B cell (primary cell): Measurements from ENCODE around the gene NKAIN2. TPM values are rescaled to one million over a fixed set of nuclear protein-coding genes. Genes with fewer than 3 reads are reported as not detected.
"Not testable (repeated sequence)": the region's sequence is repeated elsewhere in the genome, so short reads cannot be mapped to it uniquely, and the experiment has no call there.

Experiments used
- ATAC-seq: fragments of 200-7000 bp; cut with Tn5 transposase; one replicate; pipeline ENCODE4 v1.10.0; 2021; ENCODE audit warnings: low read depth, mild to moderate bottlenecking, moderate number of reproducible peaks, moderate library complexity
- CTCF ChIA-PET: fragments of 350-600 bp; sonication (Branson Sonifier 250); formaldehyde crosslinking; loops from one replicate; lab custom pipeline; 2021; ENCODE audit warnings: antibody characterized with exemption, inconsistent platforms; lab: Charles Lee
- POLR2A ChIA-PET: fragments of 350-600 bp; sonication (Branson Sonifier 250); formaldehyde crosslinking; loops from one replicate; lab custom pipeline; 2021; ENCODE audit warnings: antibody characterized with exemption; lab: Charles Lee
- DNase-seq: peaks from one replicate; pipeline ENCODE4 v3.0.0; 2013
- H2AFZ ChIP-seq: 2 replicates; pipeline ENCODE4 v1.6.1; 2012; ENCODE audit warnings: mild to moderate bottlenecking, low read depth, low read length; ENCODE audit not compliant: insufficient read depth, poor library complexity, severe bottlenecking
- H3K27ac ChIP-seq, 2 donors: 1 replicate in 1 of 2; 2 replicates in 1 of 2; pipeline ENCODE4 v1.5.1; 2012 to 2013; ENCODE audit warnings: low read length in 2 of 2, mild to moderate bottlenecking in 2 of 2, moderate library complexity in 1 of 2
- H3K27me3 ChIP-seq, 4 experiments: fragments of 200-600 bp in 1 of 4; sonication (generic) in 1 of 4; replicated peaks in 1 of 4; 1 replicate in 2 of 4; 2 replicates in 2 of 4; pipeline versions ENCODE4 v1.6.1 to v1.7.0; 2013 to 2016; ENCODE audit warnings: low read length in 3 of 4, mild to moderate bottlenecking in 2 of 4, mixed read lengths in 1 of 4, moderate library complexity in 1 of 4; ENCODE audit not compliant: insufficient read depth in 4 of 4, control insufficient read depth in 3 of 4; ENCODE audit errors: control extremely low read depth in 1 of 4
- H3K36me3 ChIP-seq, 2 experiments: replicated peaks in 1 of 2; 1 replicate in 1 of 2; 2 replicates in 1 of 2; pipeline versions ENCODE4 v1.6.1 to v1.7.1; 2013; ENCODE audit warnings: low read length in 1 of 2; ENCODE audit not compliant: insufficient read depth in 2 of 2, control insufficient read depth in 1 of 2; ENCODE audit errors: control extremely low read depth in 1 of 2, extremely low read depth in 1 of 2
- H3K4me1 ChIP-seq, 2 donors: fragments of 200-600 bp in 1 of 2; sonication (generic) in 1 of 2; 1 replicate in 1 of 2; 2 replicates in 1 of 2; pipeline versions ENCODE4 v1.5.1 to v1.6.1; 2013 to 2017; ENCODE audit warnings: low read length in 2 of 2; ENCODE audit not compliant: control insufficient read depth in 2 of 2, insufficient read depth in 2 of 2
- H3K4me2 ChIP-seq: replicated peaks from 2 replicates; pipeline ENCODE3; 2012; ENCODE audit warnings: mild to moderate bottlenecking, low read depth, low read length; ENCODE audit not compliant: poor library complexity, severe bottlenecking
- H3K4me3 ChIP-seq, 5 experiments: fragments of 200-600 bp in 1 of 5; sonication (generic) in 1 of 5; 1 replicate in 3 of 5; 2 replicates in 2 of 5; pipeline versions ENCODE4 v1.5.1 to v1.7.0; 2011 to 2016; ENCODE audit warnings: low read length in 4 of 5, mild to moderate bottlenecking in 4 of 5, low read depth in 2 of 5, control low read depth in 1 of 5, moderate library complexity in 1 of 5; ENCODE audit not compliant: insufficient read depth in 1 of 5; ENCODE audit errors: control extremely low read depth in 1 of 5, extremely low read depth in 1 of 5
- H3K79me2 ChIP-seq: fragments of 200-600 bp; sonication (generic); one replicate; pipeline ENCODE4 v1.6.0; 2016; ENCODE audit warnings: low read length; ENCODE audit not compliant: control insufficient read depth, insufficient read depth
- H3K9ac ChIP-seq: fragments of 200-600 bp; sonication (generic); 2 replicates; pipeline ENCODE4 v1.6.1; 2017; ENCODE audit warnings: mild to moderate bottlenecking, low read length, moderate library complexity
- H3K9me3 ChIP-seq, 3 donors: one replicate each; pipeline versions ENCODE4 v1.6.1 to v1.7.1; 2013; ENCODE audit warnings: low read length in 2 of 3; ENCODE audit not compliant: control insufficient read depth in 2 of 3, insufficient read depth in 1 of 3; ENCODE audit errors: control extremely low read depth in 1 of 3
- H4K20me1 ChIP-seq: 2 replicates; pipeline ENCODE4 v1.6.0; 2012; ENCODE audit warnings: mild to moderate bottlenecking, low read length; ENCODE audit not compliant: insufficient read depth, control insufficient read depth, poor library complexity, severe bottlenecking
- H3K27ac Mint-ChIP-seq: one replicate; pipeline ENCODE4 v1.8.0; 2021; ENCODE audit warnings: mixed read lengths
- H3K27me3 Mint-ChIP-seq: one replicate; pipeline ENCODE4 v1.8.0; 2021; ENCODE audit warnings: mixed read lengths
- H3K4me1 Mint-ChIP-seq: one replicate; pipeline ENCODE4 v1.8.0; 2021; ENCODE audit warnings: mixed read lengths
- H3K4me3 Mint-ChIP-seq: one replicate; pipeline ENCODE4 v1.8.0; 2021; ENCODE audit warnings: mixed read lengths
- H3K9me3 Mint-ChIP-seq: one replicate; pipeline ENCODE4 v1.8.0; 2022; ENCODE audit warnings: mixed read lengths; ENCODE audit not compliant: insufficient read depth
- CTCF ChIP-seq: fragments of 200-600 bp; IDR thresholded peaks from one replicate; pipeline ENCODE4 v1.8.0; 2022; ENCODE audit warnings: antibody characterized with exemption, mild to moderate bottlenecking
- EZH2 ChIP-seq: IDR thresholded peaks from 2 replicates; pipeline ENCODE4 v1.6.1; 2012; ENCODE audit warnings: borderline replicate concordance, low read depth, mild to moderate bottlenecking, moderate library complexity, low read length; ENCODE audit not compliant: insufficient read depth, poor library complexity, severe bottlenecking
- WGBS: methylation state at CpG from one replicate; pipeline ENCODE4 v1.1.5; 2013; ENCODE audit warnings: missing lambda C conversion rate; ENCODE audit not compliant: insufficient coverage; 5-methylcytosine and 5-hydroxymethylcytosine counted together
- intact Hi-C: fragments of 100-400 bp; cut with micrococcal nuclease; formaldehyde crosslinking; loops from one replicate; pipeline ENCODE4 v1.10.0; 2022
- polyA plus RNA-seq: library from polyadenylated mRNA; depleted of rRNA; stranded (reverse); fragments of >200 nt; gene quantifications from 2 replicates; pipeline ENCODE4 v1.2.3, GENCODE V29; 2012
- total RNA-seq, 2 donors: library from RNA; stranded (reverse); fragments of 120-200 nt in 1 of 2; gene quantifications; 1 replicate in 1 of 2; 2 replicates in 1 of 2; pipeline versions ENCODE4 v1.2.3 to v1.2.4, GENCODE V29; 2013 to 2022

Gene NKAIN2
- total and polyA plus RNA-seq, 2 donors (not counting 1 experiment from before 2014, with no cell fraction given), result not detected

GRCh38 chr6:124297507-124297906, 493.8 kb downstream of the NKAIN2 start:
- Histone ChIP-seq H3K27me3 (no peaks in the 10 kb centered on the region), H3K4me1 (no peaks in the 10 kb centered on the region), H4K20me1 (no peaks in the 10 kb centered on the region), H2AFZ (no peak overlapping the region), H3K9ac (no peak overlapping the region), H3K9me3 (peaks cover 0 to 6% (median 0%) of the 10 kb centered on the region in 3 donors), H3K27ac (no peak overlapping the region), H3K79me2 (no peaks in the 10 kb centered on the region), H3K4me2 (no peak overlapping the region), H3K4me3 (no peak overlapping the region), H3K36me3 (no peaks in the 10 kb centered on the region)
- Mint-ChIP-seq H3K27me3 (no peaks in the 10 kb centered on the region), H3K9me3 (no peaks in the 10 kb centered on the region), H3K27ac (no peak overlapping the region), H3K4me3 (no peak overlapping the region), H3K4me1 (no peaks in the 10 kb centered on the region)
- WGBS, result 100% methylated on average over 5 of the region's 6 CpGs
- intact Hi-C loops, result no loop called here
- TF ChIP-seq EZH2 (no peak), CTCF (no peak)
- ChIA-PET POLR2A (no interaction called here), CTCF (no interaction called here)
- ATAC-seq, result no peak
- DNase-seq, result no peak

GRCh38 chr6:124298730-124299129, 495.1 kb downstream of the NKAIN2 start:
- no peak for TF ChIP-seq EZH2
- TF ChIP-seq CTCF, result no peak
- Mint-ChIP-seq H3K4me1 (no peaks in the 10 kb centered on the region), H3K27me3 (no peaks in the 10 kb centered on the region), H3K27ac (no peak overlapping the region), H3K9me3 (no peaks in the 10 kb centered on the region), H3K4me3 (no peak overlapping the region)
- no peaks in the 10 kb centered on the region for H3K79me2 ChIP-seq
- H3K27me3 ChIP-seq, result no peaks in the 10 kb centered on the region
- intact Hi-C loops, result no loop called here
- POLR2A ChIA-PET, result no interaction called here
- DNase-seq, result no peak
- no peaks in the 10 kb centered on the region for H4K20me1 ChIP-seq
- no peak overlapping the region for H3K4me2 ChIP-seq
- no peak overlapping the region for H3K4me3 ChIP-seq
- H3K9me3 ChIP-seq, result peaks cover 0 to 6% (median 0%) of the 10 kb centered on the region in 3 donors
- H2AFZ ChIP-seq, result no peak overlapping the region
- H3K9ac ChIP-seq, result no peak overlapping the region
- no CpG with 5 or more reads among the region's 1 CpG for WGBS
- H3K4me1 ChIP-seq, result no peaks in the 10 kb centered on the region
- ATAC-seq, result no peak
- H3K27ac ChIP-seq, result no peak overlapping the region
- CTCF ChIA-PET, result no interaction called here
- no peaks in the 10 kb centered on the region for H3K36me3 ChIP-seq

GRCh38 chr6:124300907-124301306, 497.2 kb downstream of the NKAIN2 start:
- H3K36me3 ChIP-seq, H3K4me2 ChIP-seq, H3K79me2 ChIP-seq, intact Hi-C loops, H3K9me3 ChIP-seq, H3K27me3 Mint-ChIP-seq, H3K9ac ChIP-seq, H3K4me3 ChIP-seq, H3K4me1 ChIP-seq, H3K27ac ChIP-seq, H4K20me1 ChIP-seq, POLR2A ChIA-PET, H3K4me3 Mint-ChIP-seq, ATAC-seq, H3K9me3 Mint-ChIP-seq, DNase-seq, H3K27ac Mint-ChIP-seq, H3K27me3 ChIP-seq, H3K4me1 Mint-ChIP-seq, H2AFZ ChIP-seq: not testable (repeated sequence)
- 87% methylated on average over 2 of the region's 2 CpGs for WGBS
- CTCF ChIA-PET, result interaction anchor here (0.6 kb wide), 1 partner anchor 9 kb away, joined by 3 read pairs; no protein-coding TSS in a partner anchor
